Sigmoid colon (tissue), 4 donors: Measurements from ENCODE around the gene AVPI1.

Experiments used
- CTCF ChIP-seq, 4 experiments: fragments of 450-650 bp in 3 of 4; fragments of 200-600 bp in 1 of 4; IDR thresholded peaks; one replicate each; pipeline ENCODE4 v1.5.1; 2016 to 2019; ENCODE audit warnings: antibody characterized with exemption in 4 of 4, mild to moderate bottlenecking in 3 of 4, moderate library complexity in 2 of 4
- EP300 ChIP-seq, 4 donors: sonication (generic); formaldehyde crosslinking; IDR thresholded peaks; one replicate each; pipeline ENCODE4 v1.6.1; 2017; ENCODE audit warnings: antibody characterized with exemption in 4 of 4
- POLR2A ChIP-seq, 2 donors: fragments of 450-650 bp; IDR thresholded peaks; one replicate each; pipeline ENCODE4 v1.6.1; 2016; ENCODE audit warnings: antibody characterized with exemption in 2 of 2, mild to moderate bottlenecking in 2 of 2, moderate library complexity in 2 of 2
- POLR2AphosphoS5 ChIP-seq, 4 donors: sonication (generic); formaldehyde crosslinking; IDR thresholded peaks; one replicate each; pipeline ENCODE4 v1.6.1; 2017; ENCODE audit warnings: antibody characterized with exemption in 4 of 4

- no peak for TF ChIP-seq CTCF (IDR thresholded peaks at IDR 0.05)
- TF ChIP-seq POLR2AphosphoS5 (IDR thresholded peaks at IDR 0.05) = no peak
- TF ChIP-seq POLR2A (IDR thresholded peaks at IDR 0.05) = no peak
- no peak for TF ChIP-seq EP300 (IDR thresholded peaks at IDR 0.05)
Measured at GRCh38 chr10:97686301-97686961, 610 bp downstream of the AVPI1 start.
